IPS-18a (cell line): Measurements from ENCODE around the gene CYLD.

Source experiments
- H3K27ac ChIP-seq: one replicate; pipeline ENCODE4 v1.5.1; 2013; ENCODE audit warnings: low read length
- H3K27me3 ChIP-seq: one replicate; pipeline ENCODE4 v1.6.1; 2013; ENCODE audit warnings: mild to moderate bottlenecking, low read length; ENCODE audit not compliant: control insufficient read depth, insufficient read depth
- H3K36me3 ChIP-seq: one replicate; pipeline ENCODE4 v1.6.1; 2013; ENCODE audit warnings: low read depth, low read length; ENCODE audit not compliant: control insufficient read depth
- H3K4me1 ChIP-seq: one replicate; pipeline ENCODE4 v1.6.1; 2013; ENCODE audit warnings: low read depth, low read length; ENCODE audit not compliant: control insufficient read depth
- H3K4me3 ChIP-seq: one replicate; pipeline ENCODE4 v1.5.1; 2013; ENCODE audit warnings: low read length
- H3K9ac ChIP-seq: one replicate; pipeline ENCODE4 v1.6.1; 2013; ENCODE audit warnings: mild to moderate bottlenecking, low read length, moderate library complexity
- H3K9me3 ChIP-seq: one replicate; pipeline ENCODE4 v1.6.1; 2013; ENCODE audit warnings: low read depth, low read length; ENCODE audit not compliant: control insufficient read depth

CYLD gene

GRCh38 chr16:50765861-50766260, 24.0 kb downstream of the CYLD start:
- no peaks in the 10 kb centered on the region for H3K9me3 ChIP-seq
- no peaks in the 10 kb centered on the region for H3K27me3 ChIP-seq
- H3K4me1 ChIP-seq: no peaks in the 10 kb centered on the region
- no peak overlapping the region for H3K9ac ChIP-seq
- no peaks in the 10 kb centered on the region for H3K36me3 ChIP-seq
- H3K4me3 ChIP-seq: no peak overlapping the region
- H3K27ac ChIP-seq: no peak overlapping the region

GRCh38 chr16:50767197-50767596, 25.3 kb downstream of the CYLD start:
- H3K9me3 ChIP-seq: no peaks in the 10 kb centered on the region
- H3K36me3 ChIP-seq: no peaks in the 10 kb centered on the region
- no peak overlapping the region for H3K4me3 ChIP-seq
- H3K9ac ChIP-seq: no peak overlapping the region
- H3K27me3 ChIP-seq: no peaks in the 10 kb centered on the region
- no peak overlapping the region for H3K27ac ChIP-seq
- H3K4me1 ChIP-seq: no peaks in the 10 kb centered on the region

GRCh38 chr16:50771366-50771765, 29.5 kb downstream of the CYLD start:
- Histone ChIP-seq H3K4me3 (no peak overlapping the region), H3K36me3 (no peaks in the 10 kb centered on the region), H3K4me1 (no peaks in the 10 kb centered on the region), H3K9ac (no peak overlapping the region), H3K27me3 (no peaks in the 10 kb centered on the region), H3K9me3 (no peaks in the 10 kb centered on the region), H3K27ac (no peak overlapping the region)

GRCh38 chr16:50774405-50774804, 32.5 kb downstream of the CYLD start:
- Histone ChIP-seq H3K4me3 (no peak overlapping the region), H3K9ac (no peak overlapping the region)

GRCh38 chr16:50774960-50775359, 33.1 kb downstream of the CYLD start:
- Histone ChIP-seq H3K4me1 (no peaks in the 10 kb centered on the region), H3K4me3 (no peak overlapping the region), H3K9me3 (no peaks in the 10 kb centered on the region), H3K27me3 (no peaks in the 10 kb centered on the region), H3K36me3 (no peaks in the 10 kb centered on the region), H3K27ac (no peak overlapping the region), H3K9ac (no peak overlapping the region)

More at GRCh38 chr16:50774405-50774804, 32.5 kb downstream of the CYLD start:
- H3K27me3 ChIP-seq: no peaks in the 10 kb centered on the region
- no peaks in the 10 kb centered on the region for H3K9me3 ChIP-seq
- H3K4me1 ChIP-seq: no peaks in the 10 kb centered on the region
- H3K36me3 ChIP-seq: no peaks in the 10 kb centered on the region
- H3K27ac ChIP-seq: no peak overlapping the region

- no peaks in the 10 kb centered on the region for H3K4me1 ChIP-seq
- H3K9me3 ChIP-seq: no peaks in the 10 kb centered on the region
- H3K27me3 ChIP-seq: no peaks in the 10 kb centered on the region
- H3K27ac ChIP-seq: no peak overlapping the region
- H3K36me3 ChIP-seq: no peaks in the 10 kb centered on the region
- H3K4me3 ChIP-seq: no peak overlapping the region
- H3K9ac ChIP-seq: no peak overlapping the region
Observed at GRCh38 chr16:50776037-50776436, 34.2 kb downstream of the CYLD start.

- no peaks in the 10 kb centered on the region for H3K9me3 ChIP-seq
- no peaks in the 10 kb centered on the region for H3K36me3 ChIP-seq
- no peak overlapping the region for H3K27ac ChIP-seq
- no peak overlapping the region for H3K4me3 ChIP-seq
- H3K4me1 ChIP-seq: no peaks in the 10 kb centered on the region
- no peaks in the 10 kb centered on the region for H3K27me3 ChIP-seq
- no peak overlapping the region for H3K9ac ChIP-seq
Observed at GRCh38 chr16:50778284-50779163, 36.6 kb downstream of the CYLD start.

- H3K9me3 ChIP-seq: no peaks in the 10 kb centered on the region
- no peaks in the 10 kb centered on the region for H3K36me3 ChIP-seq
Observed at GRCh38 chr16:50781043-50781442, 39.2 kb downstream of the CYLD start.

GRCh38 chr16:50781518-50781917, 39.6 kb downstream of the CYLD start:
- Histone ChIP-seq H3K4me1 (no peaks in the 10 kb centered on the region), H3K27me3 (no peaks in the 10 kb centered on the region), H3K9me3 (no peaks in the 10 kb centered on the region), H3K4me3 (no peak overlapping the region), H3K27ac (no peak overlapping the region), H3K36me3 (no peaks in the 10 kb centered on the region), H3K9ac (no peak overlapping the region)

More at GRCh38 chr16:50781043-50781442, 39.2 kb downstream of the CYLD start:
- no peak overlapping the region for H3K4me3 ChIP-seq
- H3K9ac ChIP-seq: no peak overlapping the region
- no peaks in the 10 kb centered on the region for H3K27me3 ChIP-seq
- no peaks in the 10 kb centered on the region for H3K4me1 ChIP-seq
- H3K27ac ChIP-seq: no peak overlapping the region

GRCh38 chr16:50789757-50790156, 47.9 kb downstream of the CYLD start:
- H3K4me3 ChIP-seq: no peak overlapping the region
- H3K4me1 ChIP-seq: no peaks in the 10 kb centered on the region
- no peak overlapping the region for H3K27ac ChIP-seq
- H3K36me3 ChIP-seq: no peaks in the 10 kb centered on the region
- H3K9me3 ChIP-seq: no peaks in the 10 kb centered on the region
- no peak overlapping the region for H3K9ac ChIP-seq
- H3K27me3 ChIP-seq: no peaks in the 10 kb centered on the region

- Histone ChIP-seq H3K27me3 (no peaks in the 10 kb centered on the region), H3K36me3 (no peaks in the 10 kb centered on the region), H3K9ac (no peak overlapping the region), H3K9me3 (no peaks in the 10 kb centered on the region), H3K4me1 (no peaks in the 10 kb centered on the region), H3K4me3 (no peak overlapping the region), H3K27ac (no peak overlapping the region)
Observed at GRCh38 chr16:50791522-50791921, 49.6 kb downstream of the CYLD start.

GRCh38 chr16:50796829-50797228, 54.9 kb downstream of the CYLD start:
- Histone ChIP-seq H3K9me3 (no peaks in the 10 kb centered on the region), H3K27me3 (no peaks in the 10 kb centered on the region), H3K27ac (no peak overlapping the region), H3K4me3 (no peak overlapping the region), H3K9ac (no peak overlapping the region), H3K36me3 (no peaks in the 10 kb centered on the region), H3K4me1 (no peaks in the 10 kb centered on the region)
